Chondrocyte (in vitro differentiated cells): ENCODE results near the gene NF1. TPM values are rescaled to one million over a fixed set of nuclear protein-coding genes. Genes with fewer than 3 reads are reported as not detected.
A peak's percentile ranks its signal among the peaks of the same experiment; 100 is the strongest.

ENCODE experiments used
- DNase-seq: peaks from one replicate; pipeline ENCODE4 v3.0.0; 2021; ENCODE audit warnings: mixed read lengths, low spot score
- H3K27ac Mint-ChIP-seq: one replicate; pipeline ENCODE4 v1.8.0; 2021; ENCODE audit warnings: mild to moderate bottlenecking, moderate library complexity, mixed read lengths; ENCODE audit not compliant: unreplicated experiment
- H3K27me3 Mint-ChIP-seq: 2 replicates; pipeline ENCODE4 v1.8.0; 2021; ENCODE audit warnings: low read depth, mixed read lengths
- H3K36me3 Mint-ChIP-seq: 2 replicates; pipeline ENCODE4 v1.8.0; 2021; ENCODE audit warnings: low read depth, mixed read lengths
- H3K4me1 Mint-ChIP-seq: 2 replicates; pipeline ENCODE4 v1.8.0; 2021; ENCODE audit warnings: low read depth, mild to moderate bottlenecking, mixed read lengths
- H3K4me3 Mint-ChIP-seq: one replicate; pipeline ENCODE4 v1.8.0; 2021; ENCODE audit warnings: mild to moderate bottlenecking, moderate library complexity, mixed read lengths; ENCODE audit not compliant: unreplicated experiment
- H3K9me3 Mint-ChIP-seq: 2 replicates; pipeline ENCODE4 v1.8.0; 2021; ENCODE audit warnings: low read depth, mixed read lengths
- microRNA-seq: library from miRNA; unstranded; fragments of <30 nt; microRNA quantifications from one replicate; pipeline ENCODE4 v1.2.0, GENCODE V29; 2020; ENCODE audit warnings: borderline number of aligned reads
- total RNA-seq: library from RNA; stranded (reverse); gene quantifications from 3 replicates; pipeline ENCODE4 v1.2.1, GENCODE V29; 2021
- TF ChIP-seq, protein P1 (sequence below): fragments of 200-600 bp; sonication (generic); IDR thresholded peaks from 2 replicates; pipeline ENCODE4 v1.5.0; 2021; ENCODE audit warnings: antibody characterized with exemption, mild to moderate bottlenecking, moderate library complexity

Gene NF1
- total RNA-seq, 1 donor from 2014 or later: 48.2 TPM

DNA sequence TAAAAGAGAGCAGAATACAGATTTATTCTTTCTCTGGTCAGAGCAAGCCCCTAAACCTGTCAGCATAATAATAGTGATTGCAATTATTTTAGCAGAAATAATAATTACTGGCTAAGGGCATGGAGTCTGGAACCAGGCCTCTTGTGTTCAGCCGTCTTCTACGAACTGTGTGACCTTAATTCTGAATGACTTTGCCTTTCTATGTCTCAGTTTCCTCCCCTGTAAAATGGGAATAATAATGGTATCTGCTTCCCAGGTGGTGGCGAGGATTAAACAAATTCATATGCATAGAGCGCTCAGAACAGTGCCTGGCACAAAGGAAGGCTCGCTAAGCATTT, 330.1 kb downstream of the NF1 start:
- TF ChIP-seq, protein P1, sequence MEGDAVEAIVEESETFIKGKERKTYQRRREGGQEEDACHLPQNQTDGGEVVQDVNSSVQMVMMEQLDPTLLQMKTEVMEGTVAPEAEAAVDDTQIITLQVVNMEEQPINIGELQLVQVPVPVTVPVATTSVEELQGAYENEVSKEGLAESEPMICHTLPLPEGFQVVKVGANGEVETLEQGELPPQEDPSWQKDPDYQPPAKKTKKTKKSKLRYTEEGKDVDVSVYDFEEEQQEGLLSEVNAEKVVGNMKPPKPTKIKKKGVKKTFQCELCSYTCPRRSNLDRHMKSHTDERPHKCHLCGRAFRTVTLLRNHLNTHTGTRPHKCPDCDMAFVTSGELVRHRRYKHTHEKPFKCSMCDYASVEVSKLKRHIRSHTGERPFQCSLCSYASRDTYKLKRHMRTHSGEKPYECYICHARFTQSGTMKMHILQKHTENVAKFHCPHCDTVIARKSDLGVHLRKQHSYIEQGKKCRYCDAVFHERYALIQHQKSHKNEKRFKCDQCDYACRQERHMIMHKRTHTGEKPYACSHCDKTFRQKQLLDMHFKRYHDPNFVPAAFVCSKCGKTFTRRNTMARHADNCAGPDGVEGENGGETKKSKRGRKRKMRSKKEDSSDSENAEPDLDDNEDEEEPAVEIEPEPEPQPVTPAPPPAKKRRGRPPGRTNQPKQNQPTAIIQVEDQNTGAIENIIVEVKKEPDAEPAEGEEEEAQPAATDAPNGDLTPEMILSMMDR: no peak
- H3K27ac Mint-ChIP-seq: no peak overlapping the region
- no peaks in the 10 kb centered on the region for H3K4me1 Mint-ChIP-seq
- H3K4me3 Mint-ChIP-seq: no peak overlapping the region
- H3K27me3 Mint-ChIP-seq: peaks cover 24% of the 10 kb centered on the region
- no peak for DNase-seq
- no peaks in the 10 kb centered on the region for H3K36me3 Mint-ChIP-seq
- peaks cover 6% of the 10 kb centered on the region for H3K9me3 Mint-ChIP-seq

DNA sequence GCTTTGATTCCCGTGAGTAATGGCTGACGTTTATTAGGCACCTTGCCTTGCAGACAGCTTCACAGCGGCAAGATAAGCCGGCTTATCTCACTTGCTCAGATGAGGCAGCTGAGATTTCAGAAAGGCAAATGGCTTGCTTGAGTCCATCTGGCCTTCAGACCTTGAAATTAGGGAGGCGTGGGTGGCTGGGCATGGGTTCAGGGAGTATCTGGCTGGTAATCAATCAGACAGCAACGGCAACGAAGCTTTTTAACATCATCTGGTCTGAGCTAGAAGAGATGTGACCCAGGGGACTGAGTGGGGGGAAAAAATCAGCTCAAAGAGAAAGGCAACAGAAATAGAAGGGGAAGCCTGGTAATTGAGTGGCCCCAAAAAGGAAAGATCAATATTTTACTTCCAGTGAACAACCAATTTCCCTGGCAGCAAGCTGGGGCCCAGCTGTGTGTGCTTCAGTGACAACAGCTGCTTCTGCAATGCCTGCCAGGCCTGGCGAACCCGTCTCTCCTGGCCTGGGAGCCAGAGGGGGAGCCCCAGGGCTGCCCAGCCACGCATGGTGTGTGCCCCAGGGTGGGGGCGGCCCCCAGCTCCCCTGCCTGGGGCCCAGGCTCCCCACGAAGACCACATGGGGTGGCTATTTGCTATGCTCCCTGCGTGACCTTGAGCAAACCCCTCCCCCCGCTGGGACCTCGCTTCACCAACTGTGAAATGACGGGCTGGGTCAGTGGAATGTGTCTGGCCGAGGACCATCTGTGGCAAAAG, 330.7 kb downstream of the NF1 start:
- Mint-ChIP-seq H3K9me3 (peaks cover 7% of the 10 kb centered on the region), H3K4me3 (no peak overlapping the region), H3K36me3 (no peaks in the 10 kb centered on the region), H3K27ac (no peak overlapping the region), H3K4me1 (no peaks in the 10 kb centered on the region), H3K27me3 (peaks cover 24% of the 10 kb centered on the region)
- TF ChIP-seq, protein P1: no peak
- peak; percentile 46 for DNase-seq

Small RNAs within 50 kb of the gene (microRNA-seq; reads per million reads assigned to microRNA genes)
- gene MIR4733: 2.8 reads per million

Other genes with a start within 250 kb of the NF1 start
- 10.8 to 17.8 TPM (median 10.9 TPM) in 3 replicates for gene TEFM, start 188.7 kb upstream of the NF1 start, total RNA-seq
- gene ADAP2, start 173.0 kb upstream of the NF1 start, total RNA-seq: 0.32 to 1.3 TPM (median 0.64 TPM) in 3 replicates
- 14.7 to 15.7 TPM (median 15.0 TPM) in 3 replicates for gene RNF135, start 123.9 kb upstream of the NF1 start, total RNA-seq
- not detected in 3 replicates for gene OMG, start 202.3 kb downstream of the NF1 start, total RNA-seq
- 0.21 TPM in 1 of 3 replicates, not detected in the others for gene EVI2B, start 219.1 kb downstream of the NF1 start, total RNA-seq
- gene EVI2A, start 226.6 kb downstream of the NF1 start, total RNA-seq: 0.22 TPM in 1 of 3 replicates, not detected in the others